HG02938 (cell line): ENCODE results near the gene HSPA4L.

Experiments
- ATAC-seq: cut with Tn5 transposase; IDR thresholded peaks from one replicate; pipeline ENCODE4 v1.9.1; 2021; ENCODE audit warnings: mild to moderate bottlenecking, moderate library complexity; ENCODE audit not compliant: unreplicated experiment

HSPA4L gene

DNA sequence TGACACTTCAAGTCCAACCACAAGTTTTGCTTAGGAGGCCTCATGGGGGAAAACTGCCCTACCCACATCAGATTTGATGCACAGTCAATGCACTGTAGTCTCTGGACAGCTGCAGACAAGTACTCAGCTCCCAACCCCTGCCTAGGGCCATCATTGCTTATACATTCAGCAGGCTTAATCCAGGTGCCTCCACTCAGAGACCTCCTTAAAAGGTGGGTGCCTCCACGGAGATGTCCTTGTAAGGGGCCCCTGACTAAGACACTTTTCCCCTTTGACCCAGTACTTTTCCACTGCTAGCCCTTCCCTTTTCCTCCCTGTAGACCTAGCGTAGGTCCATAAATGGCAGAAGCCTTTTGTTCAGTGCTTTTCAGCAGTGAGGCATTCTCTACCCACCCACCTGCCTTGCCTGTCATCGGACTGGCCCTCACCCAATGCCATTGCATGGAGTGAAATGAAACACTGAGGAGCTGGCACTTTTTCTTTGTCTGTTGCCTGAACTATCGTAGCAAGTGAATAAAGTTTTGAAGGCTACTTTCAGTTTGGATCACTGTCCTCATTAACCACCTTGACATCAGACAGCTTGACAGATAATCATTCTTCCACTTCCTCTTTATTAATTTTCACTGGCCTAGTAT is 74.8 kb downstream of the HSPA4L start:
- peak; percentile 90 for ATAC-seq

DNA sequence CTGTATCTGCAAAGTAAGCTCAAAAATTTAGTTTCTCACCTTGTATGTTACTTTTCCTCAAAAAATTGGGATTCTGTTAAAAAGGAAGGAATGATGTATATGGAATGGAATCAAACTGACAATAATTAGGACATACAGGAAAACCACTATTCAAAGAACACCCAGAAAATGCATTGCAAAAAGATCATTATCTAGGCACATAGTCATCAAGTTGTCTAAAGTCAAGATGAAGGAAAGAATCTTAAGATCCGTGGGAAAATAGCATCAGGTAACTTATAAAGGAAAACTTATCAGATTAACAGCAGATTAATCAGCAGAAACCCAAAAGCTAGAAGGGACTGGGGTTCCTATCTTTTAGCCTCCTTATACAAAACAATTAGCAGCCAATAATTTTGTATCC is 75.5 kb downstream of the HSPA4L start:
- no peak for ATAC-seq

DNA sequence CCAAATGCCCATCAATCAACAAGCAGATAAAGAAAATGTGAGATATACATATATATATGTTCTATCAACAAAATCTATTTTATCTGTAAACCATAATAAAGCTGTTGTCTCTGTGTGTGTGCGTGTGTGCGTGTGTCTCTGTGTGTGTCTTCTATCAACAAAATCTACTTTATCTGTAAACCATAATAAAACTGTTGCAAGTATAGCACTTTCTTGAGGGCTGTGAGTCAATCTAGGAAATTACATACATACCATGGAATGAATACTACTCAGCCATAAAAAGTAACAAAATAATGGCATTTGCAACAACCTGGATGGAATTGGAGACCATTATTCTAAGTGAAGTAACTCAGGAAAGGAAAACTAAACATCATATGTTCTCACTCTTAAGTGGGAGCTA is 86.1 kb downstream of the HSPA4L start:
- no peak for ATAC-seq

DNA sequence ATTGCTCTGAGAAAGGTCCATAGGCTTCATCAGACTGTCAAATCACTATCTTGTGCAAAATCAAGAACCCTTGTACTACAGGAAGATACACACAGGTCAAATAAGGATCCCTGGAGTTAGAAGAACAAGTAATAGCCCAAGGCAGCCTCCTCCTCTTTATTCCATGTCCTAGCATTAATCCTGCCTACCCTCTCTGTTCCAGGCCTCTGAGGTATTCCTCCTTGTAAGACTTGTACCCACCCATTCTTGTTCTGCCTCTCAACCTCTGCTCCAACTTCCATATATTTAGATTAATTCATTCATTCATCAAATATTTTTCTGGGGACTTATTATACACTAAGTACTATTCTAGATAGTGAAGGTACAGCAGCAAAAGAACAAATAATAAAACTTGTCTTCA is 88.2 kb downstream of the HSPA4L start:
- no peak for ATAC-seq

DNA sequence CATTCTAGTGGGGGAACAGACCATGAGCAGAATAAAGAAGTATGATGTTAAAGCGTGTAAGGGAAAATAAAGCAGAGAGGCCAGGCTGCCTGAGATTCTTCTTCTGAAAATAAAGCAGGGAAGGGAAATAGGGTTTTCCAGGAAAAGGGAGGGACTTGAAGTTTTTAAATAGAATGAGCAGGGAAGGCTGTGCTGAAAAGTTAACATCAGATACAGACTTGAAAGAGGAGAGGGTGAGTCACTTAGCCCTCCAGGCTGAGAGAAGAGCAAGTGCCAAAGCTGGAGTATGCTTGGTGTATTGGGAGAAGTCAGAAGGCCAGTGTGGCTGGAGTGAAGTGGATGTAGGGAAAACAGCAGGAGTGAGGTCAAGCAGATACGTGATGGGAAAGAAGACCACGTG is 88.6 kb downstream of the HSPA4L start:
- no peak for ATAC-seq

DNA sequence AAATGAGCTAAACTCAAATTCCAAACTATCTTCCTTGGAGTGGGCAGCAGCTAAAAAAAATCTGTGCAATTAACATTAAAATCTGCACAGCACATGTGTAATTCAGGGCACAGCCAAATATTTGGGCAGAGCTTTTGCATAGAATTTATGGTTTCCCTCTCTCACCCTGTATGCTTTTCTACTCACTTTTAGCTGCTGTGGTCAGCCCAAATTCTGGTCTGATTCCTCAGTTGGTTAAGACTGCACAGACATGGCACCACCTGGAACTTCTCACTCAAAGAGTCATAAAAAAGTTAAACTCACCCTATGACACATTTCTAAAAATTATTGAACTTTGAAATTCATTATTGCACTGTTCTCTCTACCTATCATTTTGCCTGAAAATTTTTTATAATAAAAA is 93.7 kb downstream of the HSPA4L start:
- ATAC-seq: no peak

DNA sequence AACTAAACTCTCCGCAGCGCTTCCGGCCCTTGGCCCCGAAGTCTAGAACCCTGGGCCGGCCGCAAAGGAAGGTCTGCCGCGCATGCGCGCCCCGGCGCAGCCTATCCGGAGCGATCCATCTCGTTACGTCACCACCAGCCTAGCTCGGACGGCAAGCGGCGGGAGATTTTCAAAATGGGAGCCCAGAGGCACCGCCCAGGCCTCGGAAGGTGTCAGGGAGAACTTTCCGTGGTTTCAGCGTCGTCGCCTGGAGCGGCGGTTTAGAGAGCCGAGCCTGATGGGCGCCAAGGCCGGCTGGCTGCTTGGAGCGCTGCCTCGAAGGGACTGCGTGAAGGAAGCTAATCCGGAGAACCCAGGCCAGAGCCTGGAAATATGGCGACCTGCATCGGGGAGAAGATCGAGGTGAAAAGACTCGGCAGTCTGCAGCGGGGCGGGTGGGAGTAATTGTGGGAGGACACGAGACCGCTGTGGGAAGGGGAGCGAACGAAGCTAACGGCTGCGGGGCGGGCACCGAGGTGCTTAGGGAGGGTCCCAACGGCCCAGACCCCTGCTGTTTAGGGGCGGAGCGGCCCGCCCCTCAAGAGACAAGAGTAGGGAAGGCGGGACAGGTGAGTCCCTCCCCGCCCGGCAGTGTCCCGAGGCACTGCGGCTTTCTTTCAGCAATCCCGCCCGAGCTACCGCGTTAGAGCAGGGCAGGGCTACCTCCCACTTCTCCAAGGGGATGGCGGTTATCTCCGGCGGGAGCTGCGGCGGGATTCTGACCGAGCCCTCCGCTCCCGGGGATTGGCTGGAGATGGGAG is 98.8 kb downstream of the HSPA4L start, which contains the start of gene PLK4:
Gene PLK4 (plus strand): TSS at position 131 of the 800 bp plus-strand sequence. CDS start 242 bp downstream, at position 373.
- peak; percentile 91 for ATAC-seq

DNA sequence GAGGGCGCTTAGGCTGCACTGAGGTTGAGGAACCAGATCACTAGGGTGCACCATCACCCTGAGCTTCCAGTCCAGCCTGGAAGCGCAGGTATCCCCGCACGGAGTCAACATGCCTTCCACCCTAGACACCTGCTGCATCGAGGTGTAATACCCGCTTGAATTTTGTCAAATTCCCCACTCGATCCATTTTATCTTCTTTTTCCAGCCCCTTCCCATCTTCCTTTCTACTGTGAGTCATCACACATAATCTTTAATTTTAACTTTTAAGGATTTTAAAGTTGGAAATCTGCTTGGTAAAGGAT is 99.4 kb downstream of the HSPA4L start:
- ATAC-seq: peak; percentile 35

DNA sequence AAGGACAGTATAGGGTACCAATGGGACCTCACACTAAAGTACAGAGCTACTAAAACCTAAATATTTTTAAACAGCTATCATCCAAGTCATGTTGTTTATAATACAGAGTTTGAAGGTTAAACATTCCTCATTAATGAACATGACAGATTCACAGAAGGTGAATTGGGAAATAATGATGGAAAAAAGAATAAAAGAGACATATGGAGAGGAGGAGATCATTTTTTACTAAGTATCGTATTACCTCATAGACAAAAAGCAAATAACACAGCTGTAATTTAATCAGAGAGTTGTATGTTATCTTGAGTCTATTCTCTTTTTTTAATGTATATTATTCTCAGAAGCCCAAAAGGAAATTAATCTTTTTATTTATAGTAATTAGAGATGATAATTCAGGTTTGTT is 106.4 kb downstream of the HSPA4L start:
- ATAC-seq: no peak

DNA sequence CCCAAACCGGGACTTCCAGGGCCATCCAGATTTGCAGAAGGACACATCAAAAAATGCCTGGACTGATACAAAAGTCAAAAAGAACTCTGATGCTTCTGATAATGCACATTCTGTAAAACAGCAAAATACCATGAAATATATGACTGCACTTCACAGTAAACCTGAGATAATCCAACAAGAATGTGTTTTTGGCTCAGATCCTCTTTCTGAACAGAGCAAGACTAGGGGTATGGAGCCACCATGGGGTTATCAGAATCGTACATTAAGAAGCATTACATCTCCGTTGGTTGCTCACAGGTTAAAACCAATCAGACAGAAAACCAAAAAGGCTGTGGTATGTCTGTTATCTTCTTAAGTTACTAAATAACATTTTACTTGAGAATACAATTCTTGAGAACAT is 107.8 kb downstream of the HSPA4L start:
- no peak for ATAC-seq
